ENCODE data around the gene RAB1B. TPM values are rescaled to one million over a fixed set of nuclear protein-coding genes. Genes with fewer than 3 reads are reported as not detected.

The RAB1B gene
- total and polyA plus RNA-seq, 4 donors = 40.4 to 83.0 (median 51.3) TPM

DNA sequence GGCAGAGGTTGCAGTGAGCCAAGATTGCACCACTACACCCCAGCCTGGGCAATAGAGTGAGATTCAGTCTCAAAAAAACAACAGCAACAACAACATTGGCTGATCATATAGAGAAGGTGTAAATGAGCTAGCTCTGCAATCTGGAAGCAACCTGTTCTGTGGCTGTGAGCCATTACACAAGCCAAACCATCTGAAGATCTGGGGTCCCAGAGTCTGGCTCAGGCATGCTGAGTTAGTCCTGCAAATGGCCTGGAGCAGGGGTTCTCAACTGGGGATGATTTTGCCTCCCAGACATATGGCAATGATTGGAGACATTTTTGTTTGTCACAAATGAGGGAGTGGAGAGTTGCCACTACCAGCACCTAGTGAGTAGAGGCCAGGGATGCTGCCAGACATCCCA, 42.3 kb upstream of the RAB1B start:
- no peak for DNase-seq (ENCODE audit: low spot score)
- Histone ChIP-seq H3K27ac (ENCODE audit: low read depth in 1 of 2, low read length in 2 of 2) (no peak overlapping the region), H3K9me3 (ENCODE audit: control insufficient read depth in 4 of 4, low read length in 3 of 4) (no peaks in the 10 kb centered on the region), H3K4me1 (ENCODE audit: control insufficient read depth in 4 of 4, insufficient read depth in 4 of 4, low read length in 3 of 4) (peaks cover 0 to 3% (median 0%) of the 10 kb centered on the region in 4 donors), H3K4me3 (ENCODE audit: low read depth in 1 of 3, low read length in 3 of 3) (no peak overlapping the region), H3K36me3 (ENCODE audit: control insufficient read depth in 4 of 4, insufficient read depth in 3 of 4, low read depth in 1 of 4, low read length in 3 of 4) (peaks cover 0 to 18% (median 0%) of the 10 kb centered on the region in 4 donors), H3K9ac (ENCODE audit: low read depth in 1 of 2, low read length in 2 of 2) (no peak overlapping the region), H3K27me3 (ENCODE audit: control insufficient read depth in 4 of 4, insufficient read depth in 4 of 4, low read length in 3 of 4) (no peaks in the 10 kb centered on the region)
- TF ChIP-seq, protein P1, sequence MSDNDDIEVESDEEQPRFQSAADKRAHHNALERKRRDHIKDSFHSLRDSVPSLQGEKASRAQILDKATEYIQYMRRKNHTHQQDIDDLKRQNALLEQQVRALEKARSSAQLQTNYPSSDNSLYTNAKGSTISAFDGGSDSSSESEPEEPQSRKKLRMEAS (IDR thresholded peaks at IDR 0.05) = no peak
- TF ChIP-seq, protein P2, sequence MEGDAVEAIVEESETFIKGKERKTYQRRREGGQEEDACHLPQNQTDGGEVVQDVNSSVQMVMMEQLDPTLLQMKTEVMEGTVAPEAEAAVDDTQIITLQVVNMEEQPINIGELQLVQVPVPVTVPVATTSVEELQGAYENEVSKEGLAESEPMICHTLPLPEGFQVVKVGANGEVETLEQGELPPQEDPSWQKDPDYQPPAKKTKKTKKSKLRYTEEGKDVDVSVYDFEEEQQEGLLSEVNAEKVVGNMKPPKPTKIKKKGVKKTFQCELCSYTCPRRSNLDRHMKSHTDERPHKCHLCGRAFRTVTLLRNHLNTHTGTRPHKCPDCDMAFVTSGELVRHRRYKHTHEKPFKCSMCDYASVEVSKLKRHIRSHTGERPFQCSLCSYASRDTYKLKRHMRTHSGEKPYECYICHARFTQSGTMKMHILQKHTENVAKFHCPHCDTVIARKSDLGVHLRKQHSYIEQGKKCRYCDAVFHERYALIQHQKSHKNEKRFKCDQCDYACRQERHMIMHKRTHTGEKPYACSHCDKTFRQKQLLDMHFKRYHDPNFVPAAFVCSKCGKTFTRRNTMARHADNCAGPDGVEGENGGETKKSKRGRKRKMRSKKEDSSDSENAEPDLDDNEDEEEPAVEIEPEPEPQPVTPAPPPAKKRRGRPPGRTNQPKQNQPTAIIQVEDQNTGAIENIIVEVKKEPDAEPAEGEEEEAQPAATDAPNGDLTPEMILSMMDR (IDR thresholded peaks at IDR 0.05; ENCODE audit: low read depth, low read length, missing input control) = no peak
- TF ChIP-seq, protein P3, sequence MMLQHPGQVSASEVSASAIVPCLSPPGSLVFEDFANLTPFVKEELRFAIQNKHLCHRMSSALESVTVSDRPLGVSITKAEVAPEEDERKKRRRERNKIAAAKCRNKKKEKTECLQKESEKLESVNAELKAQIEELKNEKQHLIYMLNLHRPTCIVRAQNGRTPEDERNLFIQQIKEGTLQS (IDR thresholded peaks at IDR 0.05) = no peak
- TF ChIP-seq GABPA (IDR thresholded peaks at IDR 0.05 in 1 of 2, conservative IDR thresholded peaks at IDR 0.05 in 1 of 2) (no peak), SP1 (IDR thresholded peaks at IDR 0.05) (no peak), EGR1 (IDR thresholded peaks at IDR 0.05; ENCODE audit: low read depth in 2 of 2) (no peak), HNF4G (IDR thresholded peaks at IDR 0.05) (no peak), RAD21 (IDR thresholded peaks at IDR 0.05) (no peak), TAF1 (conservative IDR thresholded peaks at IDR 0.05) (no peak), YY1 (IDR thresholded peaks at IDR 0.05) (no peak), FOXA1 (IDR thresholded peaks at IDR 0.05) (no peak)
- TF ChIP-seq, protein P4, sequence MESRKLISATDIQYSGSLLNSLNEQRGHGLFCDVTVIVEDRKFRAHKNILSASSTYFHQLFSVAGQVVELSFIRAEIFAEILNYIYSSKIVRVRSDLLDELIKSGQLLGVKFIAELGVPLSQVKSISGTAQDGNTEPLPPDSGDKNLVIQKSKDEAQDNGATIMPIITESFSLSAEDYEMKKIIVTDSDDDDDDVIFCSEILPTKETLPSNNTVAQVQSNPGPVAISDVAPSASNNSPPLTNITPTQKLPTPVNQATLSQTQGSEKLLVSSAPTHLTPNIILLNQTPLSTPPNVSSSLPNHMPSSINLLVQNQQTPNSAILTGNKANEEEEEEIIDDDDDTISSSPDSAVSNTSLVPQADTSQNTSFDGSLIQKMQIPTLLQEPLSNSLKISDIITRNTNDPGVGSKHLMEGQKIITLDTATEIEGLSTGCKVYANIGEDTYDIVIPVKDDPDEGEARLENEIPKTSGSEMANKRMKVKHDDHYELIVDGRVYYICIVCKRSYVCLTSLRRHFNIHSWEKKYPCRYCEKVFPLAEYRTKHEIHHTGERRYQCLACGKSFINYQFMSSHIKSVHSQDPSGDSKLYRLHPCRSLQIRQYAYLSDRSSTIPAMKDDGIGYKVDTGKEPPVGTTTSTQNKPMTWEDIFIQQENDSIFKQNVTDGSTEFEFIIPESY (IDR thresholded peaks at IDR 0.05) = no peak

DNA sequence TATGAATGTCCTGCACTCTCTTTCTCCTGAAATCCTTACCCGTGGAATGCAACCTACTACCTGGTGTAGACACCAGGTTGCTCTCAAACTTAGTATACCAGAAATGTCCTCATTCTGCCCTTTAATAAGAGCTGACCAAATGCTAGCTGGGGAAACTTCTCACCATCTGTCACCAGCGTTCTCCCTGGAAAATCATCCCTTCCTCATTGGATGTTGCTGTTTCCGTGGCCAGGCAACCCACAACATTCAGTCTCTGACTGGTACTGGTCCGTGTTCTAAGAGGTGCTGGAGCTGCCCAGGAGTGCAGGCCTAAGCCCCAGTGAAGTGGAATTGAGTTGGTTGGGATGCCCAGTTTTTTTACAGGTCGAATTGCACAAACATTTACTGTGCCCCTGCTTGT, 40.7 kb upstream of the RAB1B start:
- 92% methylated on average over 5 of the region's 5 CpGs for WGBS
- TF ChIP-seq, protein P4 (IDR thresholded peaks at IDR 0.05) = no peak
- TF ChIP-seq YY1 (IDR thresholded peaks at IDR 0.05) (no peak), TAF1 (conservative IDR thresholded peaks at IDR 0.05) (no peak), GABPA (IDR thresholded peaks at IDR 0.05 in 1 of 2, conservative IDR thresholded peaks at IDR 0.05 in 1 of 2) (no peak), RXRA (IDR thresholded peaks at IDR 0.05) (no peak), SP1 (IDR thresholded peaks at IDR 0.05) (no peak), HNF4A (conservative IDR thresholded peaks at IDR 0.05) (no peak)
- TF ChIP-seq, protein P2 (IDR thresholded peaks at IDR 0.05; ENCODE audit: low read depth, low read length, missing input control) = no peak
- TF ChIP-seq, protein P5, sequence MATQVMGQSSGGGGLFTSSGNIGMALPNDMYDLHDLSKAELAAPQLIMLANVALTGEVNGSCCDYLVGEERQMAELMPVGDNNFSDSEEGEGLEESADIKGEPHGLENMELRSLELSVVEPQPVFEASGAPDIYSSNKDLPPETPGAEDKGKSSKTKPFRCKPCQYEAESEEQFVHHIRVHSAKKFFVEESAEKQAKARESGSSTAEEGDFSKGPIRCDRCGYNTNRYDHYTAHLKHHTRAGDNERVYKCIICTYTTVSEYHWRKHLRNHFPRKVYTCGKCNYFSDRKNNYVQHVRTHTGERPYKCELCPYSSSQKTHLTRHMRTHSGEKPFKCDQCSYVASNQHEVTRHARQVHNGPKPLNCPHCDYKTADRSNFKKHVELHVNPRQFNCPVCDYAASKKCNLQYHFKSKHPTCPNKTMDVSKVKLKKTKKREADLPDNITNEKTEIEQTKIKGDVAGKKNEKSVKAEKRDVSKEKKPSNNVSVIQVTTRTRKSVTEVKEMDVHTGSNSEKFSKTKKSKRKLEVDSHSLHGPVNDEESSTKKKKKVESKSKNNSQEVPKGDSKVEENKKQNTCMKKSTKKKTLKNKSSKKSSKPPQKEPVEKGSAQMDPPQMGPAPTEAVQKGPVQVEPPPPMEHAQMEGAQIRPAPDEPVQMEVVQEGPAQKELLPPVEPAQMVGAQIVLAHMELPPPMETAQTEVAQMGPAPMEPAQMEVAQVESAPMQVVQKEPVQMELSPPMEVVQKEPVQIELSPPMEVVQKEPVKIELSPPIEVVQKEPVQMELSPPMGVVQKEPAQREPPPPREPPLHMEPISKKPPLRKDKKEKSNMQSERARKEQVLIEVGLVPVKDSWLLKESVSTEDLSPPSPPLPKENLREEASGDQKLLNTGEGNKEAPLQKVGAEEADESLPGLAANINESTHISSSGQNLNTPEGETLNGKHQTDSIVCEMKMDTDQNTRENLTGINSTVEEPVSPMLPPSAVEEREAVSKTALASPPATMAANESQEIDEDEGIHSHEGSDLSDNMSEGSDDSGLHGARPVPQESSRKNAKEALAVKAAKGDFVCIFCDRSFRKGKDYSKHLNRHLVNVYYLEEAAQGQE (IDR thresholded peaks at IDR 0.05) = no peak
- H3K9ac ChIP-seq (ENCODE audit: low read depth in 1 of 2, low read length in 2 of 2) = no peak overlapping the region
- peaks cover 3 to 18% (median 7%) of the 10 kb centered on the region in 4 donors for H3K36me3 ChIP-seq (ENCODE audit: control insufficient read depth in 4 of 4, insufficient read depth in 3 of 4, low read depth in 1 of 4, low read length in 3 of 4)
- H3K4me3 ChIP-seq (ENCODE audit: low read depth in 1 of 3, low read length in 3 of 3) = no peak overlapping the region
- peaks cover 0 to 1% (median 0%) of the 10 kb centered on the region in 4 donors for H3K4me1 ChIP-seq (ENCODE audit: control insufficient read depth in 4 of 4, insufficient read depth in 4 of 4, low read length in 3 of 4)
- H3K27me3 ChIP-seq (ENCODE audit: control insufficient read depth in 4 of 4, insufficient read depth in 4 of 4, low read length in 3 of 4) = no peaks in the 10 kb centered on the region
- no peak for DNase-seq (ENCODE audit: low spot score)
- H3K27ac ChIP-seq (ENCODE audit: low read depth in 1 of 2, low read length in 2 of 2) = no peak overlapping the region
- no peaks in the 10 kb centered on the region for H3K9me3 ChIP-seq (ENCODE audit: control insufficient read depth in 4 of 4, low read length in 3 of 4)
